Astrocyte of the cerebellum (primary cell): ENCODE data around the gene CHST9.
"Not testable (repeated sequence)": the region's sequence is repeated elsewhere in the genome, so short reads cannot be mapped to it uniquely, and the experiment has no call there.

Source experiments
- DNase-seq: peaks from one replicate; pipeline ENCODE4 v3.0.0-alpha.2; 2011; ENCODE audit warnings: low read depth
- H3K4me3 ChIP-seq: 2 replicates; pipeline ENCODE4 v1.5.1; 2011; ENCODE audit warnings: mild to moderate bottlenecking, low read depth, low read length, moderate library complexity
- CTCF ChIP-seq: IDR thresholded peaks from 2 replicates; pipeline ENCODE4 v1.5.1; 2012; ENCODE audit warnings: low read length, low read depth, moderate library complexity, mild to moderate bottlenecking; ENCODE audit errors: missing control alignments
- in situ Hi-C: cut with HindIII; loops from 2 replicates; pipeline ENCODE4 v1.10.0; 2017; ENCODE audit warnings: low sequenced_read_pairs

The CHST9 gene

DNA sequence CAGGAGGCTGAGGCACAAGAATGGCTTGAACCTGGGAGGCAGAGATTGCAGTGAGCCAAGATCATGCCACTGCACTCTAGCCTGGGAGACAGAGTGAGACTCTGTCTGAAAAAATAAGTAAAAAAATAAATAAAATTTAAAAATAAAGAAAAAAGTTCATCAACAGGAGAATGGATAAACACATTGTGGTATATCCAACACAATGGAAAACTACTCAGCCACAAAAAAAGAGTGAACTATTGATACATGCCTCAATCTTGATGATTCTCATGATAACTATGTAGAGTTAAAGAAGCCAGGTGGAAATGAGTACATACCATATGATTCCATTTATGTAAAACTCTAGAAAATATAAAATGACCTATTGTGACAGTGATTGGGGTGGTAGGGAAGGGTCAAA is 195.3 kb downstream of the CHST9 start:
- DNase-seq: no peak
- in situ Hi-C loops: no loop called here
- H3K4me3 ChIP-seq: no peak overlapping the region
- no peak for TF ChIP-seq CTCF

GRCh38 chr18:26981360-26982082 is 203.6 kb downstream of the CHST9 start:
- no peak for TF ChIP-seq CTCF
- no peak for DNase-seq
- in situ Hi-C loops: no loop called here
- no peak overlapping the region for H3K4me3 ChIP-seq

DNA sequence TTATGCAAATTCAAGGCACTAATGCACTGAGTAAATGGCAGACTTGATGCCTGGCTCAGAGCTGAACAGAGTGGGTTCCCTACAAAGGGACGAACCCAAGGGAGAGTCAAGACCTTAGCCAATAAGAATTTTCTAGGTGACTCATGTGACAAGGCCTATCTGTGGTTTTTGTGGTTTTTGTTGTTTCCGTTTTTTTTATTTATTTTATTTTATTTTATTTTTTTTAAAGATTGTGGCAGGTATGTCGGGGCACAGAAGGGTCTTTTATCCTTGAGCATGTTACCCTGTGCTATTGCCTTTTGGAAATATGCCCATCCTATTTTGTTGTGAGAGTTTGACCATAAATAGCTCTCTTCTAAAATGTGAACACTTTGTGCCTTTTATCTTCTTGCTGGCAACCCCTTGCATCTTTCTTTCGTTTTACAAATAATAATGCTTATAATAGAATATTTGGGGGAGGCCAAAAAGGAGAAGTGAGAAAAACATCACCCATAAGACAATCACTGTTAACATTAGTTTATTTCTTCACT is 206.2 kb downstream of the CHST9 start:
- TF ChIP-seq CTCF: no peak
- H3K4me3 ChIP-seq: no peak overlapping the region
- no peak for DNase-seq
- in situ Hi-C loops: no loop called here

GRCh38 chr18:26977781-26978180 is 207.3 kb downstream of the CHST9 start:
- in situ Hi-C loops: no loop called here
- no peak for DNase-seq
- H3K4me3 ChIP-seq: no peak overlapping the region
- TF ChIP-seq CTCF: no peak

DNA sequence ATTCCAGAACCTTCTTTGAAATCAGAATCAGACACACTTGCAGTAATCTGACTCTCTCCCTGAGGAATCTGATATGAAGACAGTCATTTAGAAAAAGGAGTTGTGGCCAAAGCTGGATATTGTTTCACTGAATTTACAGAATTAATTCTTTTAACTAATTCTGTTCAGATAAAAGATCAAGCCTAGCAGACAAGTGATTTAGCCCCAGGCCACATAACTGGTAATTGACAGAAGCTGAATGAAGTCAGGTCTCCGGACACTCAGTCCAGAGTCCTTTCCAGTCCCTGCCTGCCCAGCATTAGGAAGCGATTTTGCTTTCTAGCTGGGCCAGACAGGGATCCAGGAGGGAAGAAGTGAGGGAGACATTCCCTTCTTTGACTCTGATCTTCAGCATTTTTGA is 208.9 kb downstream of the CHST9 start:
- no peak for DNase-seq
- H3K4me3 ChIP-seq: no peak overlapping the region
- in situ Hi-C loops: no loop called here
- no peak for TF ChIP-seq CTCF

- DNase-seq, in situ Hi-C loops, H3K4me3 ChIP-seq: not testable (repeated sequence)
Measured at GRCh38 chr18:26972549-26972948, 212.6 kb downstream of the CHST9 start.

GRCh38 chr18:26971409-26971808 is 213.7 kb downstream of the CHST9 start:
- H3K4me3 ChIP-seq: no peak overlapping the region
- TF ChIP-seq CTCF: no peak
- peak; percentile 4 for DNase-seq
- in situ Hi-C loops: no loop called here
